ENCODE results near the gene HSF5. TPM values are rescaled to one million over a fixed set of nuclear protein-coding genes. Genes with fewer than 3 reads are reported as not detected.
A peak's percentile ranks its signal among the peaks of the same experiment; 100 is the strongest.

Gene HSF5
- total and polyA plus RNA-seq, 2 of the 13 experiments (the other 11 are each of a cell fraction or from before 2014, with no cell fraction given) = not detected

DNA sequence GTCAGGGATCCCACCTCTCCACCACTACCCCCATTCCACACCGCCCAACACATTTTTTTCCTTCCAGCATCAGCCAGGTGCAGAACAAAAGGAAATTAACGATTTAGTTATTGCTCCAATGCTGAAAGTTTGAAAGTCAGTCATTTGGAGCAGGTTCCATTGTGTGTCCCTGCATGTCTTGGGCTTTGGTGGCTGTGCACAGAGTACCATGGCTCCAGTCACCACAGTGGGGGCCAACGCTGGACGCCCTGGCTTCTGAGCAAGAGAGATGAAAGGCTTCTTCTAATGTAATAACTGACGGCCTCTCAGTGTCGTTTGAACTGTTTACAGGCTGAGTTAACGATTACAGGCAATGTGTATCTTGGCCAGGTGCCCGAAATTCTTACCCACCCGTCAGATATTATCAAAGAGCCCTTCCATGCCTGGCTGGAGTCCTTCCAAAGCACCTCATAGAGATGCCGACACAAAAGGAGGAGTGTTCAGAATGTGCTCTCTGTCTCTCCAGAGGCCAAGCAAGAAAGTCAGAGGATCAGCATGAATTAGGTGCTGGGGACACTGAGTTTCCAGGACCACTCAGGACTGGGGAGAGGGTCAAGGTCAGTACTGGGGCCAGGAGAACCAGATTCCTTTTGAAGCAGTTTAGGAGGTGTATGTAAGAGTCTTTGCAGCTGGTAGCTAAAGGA, 96.8 kb downstream of the HSF5 start (continued):
- TF ChIP-seq EHMT2 (IDR thresholded peaks at IDR 0.05; ENCODE audit: borderline replicate concordance, low read depth, low read length) (peak; percentile 86; the same call in 1 of the 2 replicates), ZNF646 (CRISPR knock-in tag; IDR thresholded peaks at IDR 0.05) (peak; percentile 84; the same call in 1 of the 2 replicates), NCOA2 (CRISPR knock-in tag; IDR thresholded peaks at IDR 0.05) (peak; percentile 100), IRF1 (CRISPR knock-in tag; IDR thresholded peaks at IDR 0.05; ENCODE audit: low read depth) (no peak), HOXA9 (CRISPR knock-in tag; IDR thresholded peaks at IDR 0.05; ENCODE audit: borderline replicate concordance) (peak; percentile 62; the same call in 1 of the 2 replicates), ZNF296 (CRISPR knock-in tag; conservative IDR thresholded peaks at IDR 0.05) (no peak), ZFP90 (CRISPR knock-in tag; IDR thresholded peaks at IDR 0.05; ENCODE audit: borderline replicate concordance) (peak; percentile 98), TBX2 (CRISPR knock-in tag; IDR thresholded peaks at IDR 0.05; ENCODE audit: borderline replicate concordance) (peak; percentile 100), ZNF775 (CRISPR knock-in tag; IDR thresholded peaks at IDR 0.05; ENCODE audit: borderline replicate concordance) (peak; percentile 44; the same call in 1 of the 2 replicates), ZNF766 (CRISPR knock-in tag; IDR thresholded peaks at IDR 0.05; ENCODE audit: borderline replicate concordance) (peak; percentile 86; the same call in 1 of the 2 replicates), ASH2L (IDR thresholded peaks at IDR 0.05; ENCODE audit: insufficient read length, low read depth, low read length) (peak; percentile 95), ZNF30 (CRISPR knock-in tag; IDR thresholded peaks at IDR 0.05) (no peak), ZNF383 (CRISPR knock-in tag; IDR thresholded peaks at IDR 0.05; ENCODE audit: borderline replicate concordance) (no peak), POGZ (CRISPR knock-in tag; IDR thresholded peaks at IDR 0.05) (peak; percentile 98), NCOA5 (CRISPR knock-in tag; IDR thresholded peaks at IDR 0.05) (peak; percentile 81; the same call in 1 of the 2 replicates), SMARCE1 (IDR thresholded peaks at IDR 0.05; ENCODE audit: borderline replicate concordance) (no peak), CREB1 (IDR thresholded peaks at IDR 0.05) (peak; percentile 70), CREB1 (CRISPR knock-in tag; IDR thresholded peaks at IDR 0.05) (peak; percentile 94), ZNF101 (CRISPR knock-in tag; IDR thresholded peaks at IDR 0.05; ENCODE audit: borderline replicate concordance, low read depth) (peak; percentile 85; the same call in 1 of the 2 replicates), ZNF264 (CRISPR knock-in tag; IDR thresholded peaks at IDR 0.05) (peak; percentile 92), CHCHD3 (CRISPR knock-in tag; IDR thresholded peaks at IDR 0.05) (no peak)
- TF ChIP-seq, protein P1, sequence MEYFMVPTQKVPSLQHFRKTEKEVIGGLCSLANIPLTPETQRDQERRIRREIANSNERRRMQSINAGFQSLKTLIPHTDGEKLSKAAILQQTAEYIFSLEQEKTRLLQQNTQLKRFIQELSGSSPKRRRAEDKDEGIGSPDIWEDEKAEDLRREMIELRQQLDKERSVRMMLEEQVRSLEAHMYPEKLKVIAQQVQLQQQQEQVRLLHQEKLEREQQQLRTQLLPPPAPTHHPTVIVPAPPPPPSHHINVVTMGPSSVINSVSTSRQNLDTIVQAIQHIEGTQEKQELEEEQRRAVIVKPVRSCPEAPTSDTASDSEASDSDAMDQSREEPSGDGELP (IDR thresholded peaks at IDR 0.05; ENCODE audit: borderline replicate concordance, low read depth) = peak; percentile 89

Measured in HepG2 (cell line).